GM21576 (cell line): ENCODE results near the gene SPATA12.

ENCODE experiments used
- ATAC-seq: cut with Tn5 transposase; IDR thresholded peaks from one replicate; pipeline ENCODE4 v1.9.1; 2021; ENCODE audit warnings: mild to moderate bottlenecking, moderate library complexity; ENCODE audit not compliant: unreplicated experiment

Gene SPATA12

DNA sequence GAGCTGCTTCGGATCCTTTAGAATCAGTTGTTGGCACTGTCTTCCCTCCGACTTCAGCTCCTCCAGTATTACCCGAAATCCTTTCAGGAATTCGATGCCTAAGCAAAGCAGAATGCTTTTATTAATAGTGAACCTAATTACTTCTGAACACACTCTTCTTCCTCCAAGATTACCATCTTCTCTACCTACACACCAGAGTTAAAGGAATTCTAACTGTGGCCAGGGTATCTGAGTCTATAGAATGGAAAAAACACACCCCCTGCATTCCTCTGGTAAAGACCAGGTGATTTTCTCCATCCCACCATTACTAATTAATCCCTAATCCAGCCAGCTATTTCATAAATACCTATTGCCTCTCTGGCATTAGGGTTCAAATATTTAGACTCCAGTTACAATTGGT is 49.8 kb downstream of the SPATA12 start:
- no peak for ATAC-seq

DNA sequence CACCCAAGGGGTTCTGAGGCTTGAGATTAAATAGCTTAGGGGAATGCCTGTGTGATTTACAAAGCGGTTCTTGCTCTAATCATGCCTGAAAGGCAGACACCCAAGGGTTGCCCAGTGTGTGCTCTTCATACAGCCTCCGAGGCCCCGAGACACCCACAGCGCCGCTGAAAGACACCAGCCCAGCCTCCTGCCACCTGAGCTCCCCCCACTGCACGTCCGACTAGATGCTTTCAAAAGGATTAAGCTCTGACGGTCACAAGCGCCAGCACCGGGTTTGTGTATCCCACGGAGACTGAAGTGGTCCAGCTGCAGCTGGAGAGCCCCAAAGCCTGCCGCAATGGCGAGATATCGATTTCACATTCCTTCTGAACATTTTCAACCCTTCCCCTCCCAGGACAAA is 50.3 kb downstream of the SPATA12 start:
- ATAC-seq, result no peak

- no peak for ATAC-seq
Observed at GRCh38 chr3:57112206-57112605, 51.7 kb downstream of the SPATA12 start.

- no peak for ATAC-seq
Observed at GRCh38 chr3:57116501-57116900, 56.0 kb downstream of the SPATA12 start.

DNA sequence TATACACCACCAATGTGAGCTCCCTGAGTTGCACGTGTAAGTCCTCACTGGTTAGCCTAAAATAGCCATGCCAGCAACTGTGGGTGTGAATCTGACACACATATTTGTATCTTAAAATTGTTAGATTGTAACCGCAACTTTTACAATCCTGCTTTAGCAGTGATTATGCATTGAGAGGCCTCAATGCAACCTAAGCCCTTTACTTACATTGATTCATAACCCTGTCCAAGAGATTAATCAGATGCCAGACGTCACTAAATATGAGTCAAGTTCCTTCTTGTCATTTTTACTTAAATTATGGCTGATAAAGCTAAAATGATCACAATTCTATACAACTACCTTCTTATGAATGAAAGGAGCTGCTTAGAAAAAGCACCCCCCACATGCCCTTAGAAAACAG is 57.8 kb downstream of the SPATA12 start:
- ATAC-seq, result no peak

- no peak for ATAC-seq
Observed at GRCh38 chr3:57120040-57120439, 59.6 kb downstream of the SPATA12 start.

GRCh38 chr3:57120451-57121174 is 60.1 kb downstream of the SPATA12 start:
- no peak for ATAC-seq
